HCT116 (cell line): Measurements from ENCODE around the gene CLEC16A. TPM values are rescaled to one million over a fixed set of nuclear protein-coding genes. Genes with fewer than 3 reads are reported as not detected.
A peak's percentile ranks its signal among the peaks of the same experiment; 100 is the strongest.

ENCODE experiments used
- ATAC-seq: fragments of 200-7000 bp; cut with Tn5 transposase; 2 replicates; pipeline ENCODE4 v1.9.1; 2020; ENCODE audit warnings: mild to moderate bottlenecking, moderate library complexity
- BruUV-seq: library from RNA; stranded (reverse); fragments of 400-500 nt; replicated peaks from 2 replicates; lab custom pipeline; 2021; lab: Mats Ljungman, UMichigan
- CTCF ChIA-PET: fragments of 300-600 bp; sonication (Branson Sonifier 250); formaldehyde crosslinking; loops from one replicate; lab custom pipeline; 2021; ENCODE audit warnings: antibody characterized with exemption; lab: Charles Lee
- POLR2A ChIA-PET: fragments of 300-600, 350-600 bp; sonication (Branson Sonifier 250); formaldehyde crosslinking; loops from one replicate; lab custom pipeline; 2021; ENCODE audit warnings: antibody characterized with exemption; lab: Charles Lee
- RAD21 ChIA-PET, 2 experiments: fragments of 300-600 bp; sonication (Branson Sonifier 250); formaldehyde crosslinking; loops; one replicate each; lab custom pipeline; 2023; ENCODE audit warnings: low total read pairs in 2 of 2; ENCODE audit not compliant: uncharacterized antibody in 2 of 2, unreplicated experiment in 2 of 2, low non-redundant PET in 1 of 2; lab: Charles Lee
- DNase-seq: peaks from one replicate; pipeline ENCODE4 v3.0.0-alpha.2; 2010; ENCODE audit warnings: low read depth, low spot score
- H2AFZ ChIP-seq: fragments of 200-600 bp; shearing (Covaris generic), sonication (generic); 2 replicates; pipeline ENCODE4 v1.6.1; 2017; ENCODE audit warnings: low read depth, mixed run types, mixed read lengths, antibody characterized with exemption, low read length; ENCODE audit not compliant: poor library complexity, severe bottlenecking
- H3K27ac ChIP-seq: 2 replicates; pipeline ENCODE4 v1.5.1; 2012; ENCODE audit warnings: low read depth, low read length
- H3K27me3 ChIP-seq: fragments of 200-600 bp; sonication (generic); 2 replicates; pipeline ENCODE4 v1.6.1; 2016; ENCODE audit warnings: mixed run types, low read length, mixed read lengths; ENCODE audit not compliant: insufficient read depth
- H3K36me3 ChIP-seq, 2 experiments: fragments of 200-500 bp in 1 of 2; fragments of 200-600 bp in 1 of 2; sonication (Bioruptor generic) in 1 of 2; sonication (generic) in 1 of 2; 2 replicates each; pipeline versions ENCODE4 v1.5.1 to v1.6.1; 2014 to 2016; ENCODE audit warnings: low read length in 2 of 2, inconsistent platforms in 1 of 2, mixed read lengths in 1 of 2, mixed run types in 1 of 2; ENCODE audit not compliant: insufficient read depth in 2 of 2, control insufficient read depth in 1 of 2
- H3K4me1 ChIP-seq, 2 experiments: fragments of 200-600 bp in 1 of 2; sonication (generic) in 1 of 2; 2 replicates each; pipeline versions ENCODE4 v1.5.1 to v1.6.1; 2012 to 2017; ENCODE audit warnings: low read length in 2 of 2, inconsistent platforms in 1 of 2, mild to moderate bottlenecking in 1 of 2, mixed read lengths in 1 of 2, mixed run types in 1 of 2, moderate library complexity in 1 of 2; ENCODE audit not compliant: insufficient read depth in 2 of 2, control insufficient read depth in 1 of 2
- H3K4me2 ChIP-seq: fragments of 200-600 bp; sonication (generic); 2 replicates; pipeline ENCODE4 v1.6.1; 2017; ENCODE audit warnings: mixed run types, low read length, mixed read lengths
- H3K4me3 ChIP-seq, 2 experiments: fragments of 200-600 bp in 1 of 2; sonication (generic) in 1 of 2; replicated peaks in 1 of 2; 2 replicates each; pipeline ENCODE4 v1.5.1; 2011 to 2016; ENCODE audit warnings: low read length in 2 of 2, control low read depth in 1 of 2, low read depth in 1 of 2, mild to moderate bottlenecking in 1 of 2, mixed read lengths in 1 of 2, mixed run types in 1 of 2
- H3K79me2 ChIP-seq: fragments of 200-600 bp; sonication (generic); 2 replicates; pipeline ENCODE4 v1.6.1; 2017; ENCODE audit warnings: mild to moderate bottlenecking, mixed run types, low read length, moderate library complexity, mixed read lengths; ENCODE audit not compliant: insufficient read depth
- H3K9ac ChIP-seq: fragments of 200-600 bp; sonication (generic); 2 replicates; pipeline ENCODE4 v1.6.1; 2016; ENCODE audit warnings: low read length, mixed read lengths
- H3K9me2 ChIP-seq: fragments of 200-600 bp; sonication (generic), shearing (Covaris generic); 2 replicates; pipeline ENCODE4 v1.6.1; 2017; ENCODE audit warnings: mixed run types, mild to moderate bottlenecking, moderate library complexity; ENCODE audit not compliant: insufficient read depth
- H3K9me3 ChIP-seq, 2 experiments: fragments of 200-500 bp in 1 of 2; fragments of 200-600 bp in 1 of 2; sonication (Bioruptor generic) in 1 of 2; sonication (generic) in 1 of 2; 2 replicates each; pipeline ENCODE4 v1.6.1; 2014 to 2017; ENCODE audit warnings: low read length in 2 of 2, mixed read lengths in 2 of 2, inconsistent platforms in 1 of 2, low read depth in 1 of 2, mild to moderate bottlenecking in 1 of 2, mixed run types in 1 of 2, moderate library complexity in 1 of 2; ENCODE audit not compliant: control insufficient read depth in 1 of 2, insufficient read depth in 1 of 2
- H4K20me1 ChIP-seq: fragments of 200-600 bp; sonication (generic), shearing (Covaris generic); 2 replicates; pipeline ENCODE4 v1.6.1; 2017; ENCODE audit warnings: mixed run types, mild to moderate bottlenecking, moderate library complexity; ENCODE audit not compliant: insufficient read depth
- CBX3 ChIP-seq: IDR thresholded peaks from 2 replicates; pipeline ENCODE4 v1.6.1; 2012; ENCODE audit warnings: low read depth
- CEBPB ChIP-seq: IDR thresholded peaks from 2 replicates; pipeline ENCODE4 v1.6.1; 2012; ENCODE audit warnings: low read depth
- EGR1 ChIP-seq: IDR thresholded peaks from 2 replicates; pipeline ENCODE4 v1.6.1; 2012; ENCODE audit warnings: low read depth
- EZH2 ChIP-seq: fragments of 200-600 bp; sonication (generic); IDR thresholded peaks from 2 replicates; pipeline ENCODE4 v1.6.1; 2017; ENCODE audit warnings: antibody characterized with exemption, mixed run types
- EZH2phosphoT487 ChIP-seq: fragments of 200-600 bp; IDR thresholded peaks from 2 replicates; pipeline ENCODE4 v1.6.1; 2018; ENCODE audit warnings: antibody characterized with exemption, borderline replicate concordance
- FOSL1 ChIP-seq: IDR thresholded peaks from 2 replicates; pipeline ENCODE4 v1.6.1; 2012; ENCODE audit warnings: low read depth
- JUND ChIP-seq: IDR thresholded peaks from 2 replicates; pipeline ENCODE4 v1.6.1; 2012
- POLR2A ChIP-seq: IDR thresholded peaks from 2 replicates; pipeline ENCODE4 v1.7.0; 2011; ENCODE audit warnings: borderline replicate concordance; ENCODE audit not compliant: insufficient read depth, insufficient read length; ENCODE audit errors: extremely low read depth
- POLR2AphosphoS5 ChIP-seq: IDR thresholded peaks from 2 replicates; pipeline ENCODE4 v1.6.1; 2011; ENCODE audit warnings: mild to moderate bottlenecking, low read depth, low read length, moderate library complexity
- RAD21 ChIP-seq: IDR thresholded peaks from 2 replicates; pipeline ENCODE4 v1.6.1; 2012; ENCODE audit warnings: low read depth, mild to moderate bottlenecking
- SIN3A ChIP-seq: IDR thresholded peaks from 2 replicates; pipeline ENCODE4 v1.6.1; 2012; ENCODE audit warnings: low read depth
- SP1 ChIP-seq: IDR thresholded peaks from 2 replicates; pipeline ENCODE4 v1.6.1; 2012; ENCODE audit warnings: low read depth
- SRF ChIP-seq: IDR thresholded peaks from 2 replicates; pipeline ENCODE4 v1.6.1; 2012; ENCODE audit warnings: low read depth
- TCF7L2 ChIP-seq: IDR thresholded peaks from 2 replicates; pipeline ENCODE4 v1.7.0; 2011; ENCODE audit warnings: borderline replicate concordance, inconsistent platforms; ENCODE audit not compliant: insufficient read depth, insufficient read length; ENCODE audit errors: extremely low read depth
- YY1 ChIP-seq: IDR thresholded peaks from 2 replicates; pipeline ENCODE4 v1.6.1; 2011; ENCODE audit warnings: low read length, low read depth, moderate library complexity, mild to moderate bottlenecking; ENCODE audit not compliant: insufficient replicate concordance; ENCODE audit errors: extremely low read depth
- ZFX ChIP-seq: fragments of 450-650 bp; IDR thresholded peaks from 2 replicates; pipeline ENCODE4 v1.6.1; 2017
- ZNF274 ChIP-seq: fragments of 200-500 bp; sonication (Bioruptor generic); IDR thresholded peaks from 2 replicates; pipeline ENCODE4 v1.6.1; 2014; ENCODE audit warnings: mild to moderate bottlenecking, low read depth, low read length, inconsistent platforms
- intact Hi-C: fragments of 100-400 bp; cut with micrococcal nuclease; formaldehyde crosslinking; loops from 2 replicates; pipeline ENCODE4 v1.10.0; 2022
- total RNA-seq: library from RNA; stranded (reverse); gene quantifications from one replicate; pipeline ENCODE4 v1.2.1, GENCODE V29; 2021; ENCODE audit not compliant: unreplicated experiment
- TF ChIP-seq, protein P1 (sequence below): IDR thresholded peaks from 2 replicates; pipeline ENCODE4 v1.6.1; 2012
- TF ChIP-seq, protein P2 (sequence below): IDR thresholded peaks from 2 replicates; pipeline ENCODE4 v1.6.1; 2011; ENCODE audit warnings: mild to moderate bottlenecking, low read length, moderate library complexity; ENCODE audit not compliant: insufficient replicate concordance; ENCODE audit errors: extremely low read depth
- TF ChIP-seq, protein P3 (sequence below): IDR thresholded peaks from 2 replicates; pipeline ENCODE4 v1.6.1; 2012
- TF ChIP-seq, protein P4 (sequence below), 3 experiments: fragments of 200-600 bp in 1 of 3; sonication (generic) in 1 of 3; IDR thresholded peaks in 2 of 3; conservative IDR thresholded peaks in 1 of 3; 2 replicates each; pipeline ENCODE4 v1.5.1; 2012 to 2017; ENCODE audit warnings: low read depth in 2 of 3, low read length in 2 of 3, antibody characterized with exemption in 1 of 3, borderline replicate concordance in 1 of 3, control low read depth in 1 of 3, mild to moderate bottlenecking in 1 of 3, mixed read lengths in 1 of 3, mixed run types in 1 of 3, moderate library complexity in 1 of 3; ENCODE audit not compliant: insufficient read depth in 1 of 3
- TF ChIP-seq, protein P5 (sequence below): IDR thresholded peaks from 2 replicates; pipeline ENCODE4 v1.6.1; 2012; ENCODE audit warnings: low read depth

CLEC16A gene
- total RNA-seq, 1 experiment from 2014 or later, result 18.0 TPM

DNA sequence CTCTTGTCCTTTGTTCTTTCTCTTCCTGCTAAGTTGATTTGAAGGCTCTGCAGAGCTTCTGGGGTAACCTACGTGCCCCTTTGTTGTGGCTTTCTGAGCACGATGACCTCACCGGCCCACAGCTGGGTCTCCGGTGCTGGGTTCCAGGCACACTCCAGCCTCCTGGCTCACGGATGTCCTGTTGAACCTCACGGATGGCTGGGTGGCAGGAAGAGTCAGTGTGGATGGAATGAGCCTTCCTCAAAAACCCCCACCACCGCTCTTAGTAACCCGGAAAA, 195.7 kb downstream of the CLEC16A start:
- intact Hi-C loops, result no loop called here
- H3K9me2 ChIP-seq, result no peaks in the 10 kb centered on the region
- no peak overlapping the region for H3K4me3 ChIP-seq
- BruUV-seq, result no TSS peak
- no peaks in the 10 kb centered on the region for H4K20me1 ChIP-seq
- no peak overlapping the region; the same call in 1 of the 2 replicates for H3K27ac ChIP-seq
- ChIA-PET RAD21 (no interaction called here), POLR2A (interaction anchor here (0.5 kb wide), 1 partner anchor 116 kb away, joined by 3 read pairs; no protein-coding TSS in a partner anchor), CTCF (no interaction called here)
- H3K79me2 ChIP-seq, result no peaks in the 10 kb centered on the region
- DNase-seq, result peak; percentile 13
- no peak overlapping the region for H3K9ac ChIP-seq
- peak; percentile 75 for ATAC-seq
- H3K9me3 ChIP-seq, result no peaks in the 10 kb centered on the region
- no peak overlapping the region for H2AFZ ChIP-seq
- H3K36me3 ChIP-seq, result no peaks in the 10 kb centered on the region
- no peaks in the 10 kb centered on the region for H3K27me3 ChIP-seq
- H3K4me1 ChIP-seq, result peaks cover 49 to 70% of the 10 kb centered on the region in 2 experiments
- peak overlapping the region; percentile 44 for H3K4me2 ChIP-seq
- TF ChIP-seq, protein P1, sequence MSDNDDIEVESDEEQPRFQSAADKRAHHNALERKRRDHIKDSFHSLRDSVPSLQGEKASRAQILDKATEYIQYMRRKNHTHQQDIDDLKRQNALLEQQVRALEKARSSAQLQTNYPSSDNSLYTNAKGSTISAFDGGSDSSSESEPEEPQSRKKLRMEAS, result no peak
- TF ChIP-seq CEBPB, result 0 out of 2 replicates have a peak, but pooled peaks have one; percentile 16
- no peak for TF ChIP-seq SRF
- TF ChIP-seq EGR1, result no peak
- TF ChIP-seq POLR2AphosphoS5, result no peak
- TF ChIP-seq, protein P2, sequence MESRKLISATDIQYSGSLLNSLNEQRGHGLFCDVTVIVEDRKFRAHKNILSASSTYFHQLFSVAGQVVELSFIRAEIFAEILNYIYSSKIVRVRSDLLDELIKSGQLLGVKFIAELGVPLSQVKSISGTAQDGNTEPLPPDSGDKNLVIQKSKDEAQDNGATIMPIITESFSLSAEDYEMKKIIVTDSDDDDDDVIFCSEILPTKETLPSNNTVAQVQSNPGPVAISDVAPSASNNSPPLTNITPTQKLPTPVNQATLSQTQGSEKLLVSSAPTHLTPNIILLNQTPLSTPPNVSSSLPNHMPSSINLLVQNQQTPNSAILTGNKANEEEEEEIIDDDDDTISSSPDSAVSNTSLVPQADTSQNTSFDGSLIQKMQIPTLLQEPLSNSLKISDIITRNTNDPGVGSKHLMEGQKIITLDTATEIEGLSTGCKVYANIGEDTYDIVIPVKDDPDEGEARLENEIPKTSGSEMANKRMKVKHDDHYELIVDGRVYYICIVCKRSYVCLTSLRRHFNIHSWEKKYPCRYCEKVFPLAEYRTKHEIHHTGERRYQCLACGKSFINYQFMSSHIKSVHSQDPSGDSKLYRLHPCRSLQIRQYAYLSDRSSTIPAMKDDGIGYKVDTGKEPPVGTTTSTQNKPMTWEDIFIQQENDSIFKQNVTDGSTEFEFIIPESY, result no peak
- no peak for TF ChIP-seq ZNF274
- TF ChIP-seq EZH2phosphoT487, result no peak
- TF ChIP-seq, protein P3, sequence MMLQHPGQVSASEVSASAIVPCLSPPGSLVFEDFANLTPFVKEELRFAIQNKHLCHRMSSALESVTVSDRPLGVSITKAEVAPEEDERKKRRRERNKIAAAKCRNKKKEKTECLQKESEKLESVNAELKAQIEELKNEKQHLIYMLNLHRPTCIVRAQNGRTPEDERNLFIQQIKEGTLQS, result no peak
- TF ChIP-seq, protein P4, sequence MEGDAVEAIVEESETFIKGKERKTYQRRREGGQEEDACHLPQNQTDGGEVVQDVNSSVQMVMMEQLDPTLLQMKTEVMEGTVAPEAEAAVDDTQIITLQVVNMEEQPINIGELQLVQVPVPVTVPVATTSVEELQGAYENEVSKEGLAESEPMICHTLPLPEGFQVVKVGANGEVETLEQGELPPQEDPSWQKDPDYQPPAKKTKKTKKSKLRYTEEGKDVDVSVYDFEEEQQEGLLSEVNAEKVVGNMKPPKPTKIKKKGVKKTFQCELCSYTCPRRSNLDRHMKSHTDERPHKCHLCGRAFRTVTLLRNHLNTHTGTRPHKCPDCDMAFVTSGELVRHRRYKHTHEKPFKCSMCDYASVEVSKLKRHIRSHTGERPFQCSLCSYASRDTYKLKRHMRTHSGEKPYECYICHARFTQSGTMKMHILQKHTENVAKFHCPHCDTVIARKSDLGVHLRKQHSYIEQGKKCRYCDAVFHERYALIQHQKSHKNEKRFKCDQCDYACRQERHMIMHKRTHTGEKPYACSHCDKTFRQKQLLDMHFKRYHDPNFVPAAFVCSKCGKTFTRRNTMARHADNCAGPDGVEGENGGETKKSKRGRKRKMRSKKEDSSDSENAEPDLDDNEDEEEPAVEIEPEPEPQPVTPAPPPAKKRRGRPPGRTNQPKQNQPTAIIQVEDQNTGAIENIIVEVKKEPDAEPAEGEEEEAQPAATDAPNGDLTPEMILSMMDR (IDR thresholded peaks at IDR 0.05 in 2 of 3, conservative IDR thresholded peaks at IDR 0.05 in 1 of 3; ENCODE audit: borderline replicate concordance in 1 of 3, insufficient read depth in 1 of 3, low read depth in 2 of 3, low read length in 2 of 3), result no peak
- TF ChIP-seq POLR2A, result no peak
- TF ChIP-seq SP1, result peak; percentile 46; the same call in 1 of the 2 replicates
- no peak for TF ChIP-seq CBX3
- no peak for TF ChIP-seq RAD21
- peak; percentile 29; the same call in 1 of the 2 replicates for TF ChIP-seq JUND
- no peak for TF ChIP-seq SIN3A
- no peak for TF ChIP-seq YY1
- TF ChIP-seq, protein P5, sequence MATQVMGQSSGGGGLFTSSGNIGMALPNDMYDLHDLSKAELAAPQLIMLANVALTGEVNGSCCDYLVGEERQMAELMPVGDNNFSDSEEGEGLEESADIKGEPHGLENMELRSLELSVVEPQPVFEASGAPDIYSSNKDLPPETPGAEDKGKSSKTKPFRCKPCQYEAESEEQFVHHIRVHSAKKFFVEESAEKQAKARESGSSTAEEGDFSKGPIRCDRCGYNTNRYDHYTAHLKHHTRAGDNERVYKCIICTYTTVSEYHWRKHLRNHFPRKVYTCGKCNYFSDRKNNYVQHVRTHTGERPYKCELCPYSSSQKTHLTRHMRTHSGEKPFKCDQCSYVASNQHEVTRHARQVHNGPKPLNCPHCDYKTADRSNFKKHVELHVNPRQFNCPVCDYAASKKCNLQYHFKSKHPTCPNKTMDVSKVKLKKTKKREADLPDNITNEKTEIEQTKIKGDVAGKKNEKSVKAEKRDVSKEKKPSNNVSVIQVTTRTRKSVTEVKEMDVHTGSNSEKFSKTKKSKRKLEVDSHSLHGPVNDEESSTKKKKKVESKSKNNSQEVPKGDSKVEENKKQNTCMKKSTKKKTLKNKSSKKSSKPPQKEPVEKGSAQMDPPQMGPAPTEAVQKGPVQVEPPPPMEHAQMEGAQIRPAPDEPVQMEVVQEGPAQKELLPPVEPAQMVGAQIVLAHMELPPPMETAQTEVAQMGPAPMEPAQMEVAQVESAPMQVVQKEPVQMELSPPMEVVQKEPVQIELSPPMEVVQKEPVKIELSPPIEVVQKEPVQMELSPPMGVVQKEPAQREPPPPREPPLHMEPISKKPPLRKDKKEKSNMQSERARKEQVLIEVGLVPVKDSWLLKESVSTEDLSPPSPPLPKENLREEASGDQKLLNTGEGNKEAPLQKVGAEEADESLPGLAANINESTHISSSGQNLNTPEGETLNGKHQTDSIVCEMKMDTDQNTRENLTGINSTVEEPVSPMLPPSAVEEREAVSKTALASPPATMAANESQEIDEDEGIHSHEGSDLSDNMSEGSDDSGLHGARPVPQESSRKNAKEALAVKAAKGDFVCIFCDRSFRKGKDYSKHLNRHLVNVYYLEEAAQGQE, result no peak
- no peak for TF ChIP-seq ZFX
- TF ChIP-seq TCF7L2, result no peak
- peak; percentile 12; the same call in 1 of the 2 replicates for TF ChIP-seq FOSL1
- TF ChIP-seq EZH2, result no peak
